GM19023 (cell line): ENCODE measurements around the gene RPA3.

Source experiments
- ATAC-seq: cut with Tn5 transposase; IDR thresholded peaks from one replicate; pipeline ENCODE4 v1.9.1; 2021; ENCODE audit warnings: mild to moderate bottlenecking, moderate library complexity; ENCODE audit not compliant: unreplicated experiment

The RPA3 gene

GRCh38 chr7:7614018-7614741 lies 104.2 kb downstream of the RPA3 start:
- ATAC-seq = no peak

- no peak for ATAC-seq
These were observed 105.2 kb downstream of the RPA3 start for GRCh38 chr7:7613210-7613609.

- ATAC-seq = no peak
These were observed 105.9 kb downstream of the RPA3 start for GRCh38 chr7:7612519-7612918.

- ATAC-seq = no peak
These were observed 109.1 kb downstream of the RPA3 start for GRCh38 chr7:7609330-7609729.

- no peak for ATAC-seq
These were observed 111.4 kb downstream of the RPA3 start for GRCh38 chr7:7607010-7607409.

- ATAC-seq = no peak
These were observed 122.2 kb downstream of the RPA3 start for GRCh38 chr7:7596176-7596575.

- ATAC-seq = no peak
These were observed 123.0 kb downstream of the RPA3 start for GRCh38 chr7:7595451-7595850.
